Calu3 (cell line): Measurements from ENCODE around the gene SLC26A9. TPM values are rescaled to one million over a fixed set of nuclear protein-coding genes. Genes with fewer than 3 reads are reported as not detected.

Source experiments
- BruUV-seq: library from RNA; stranded (reverse); fragments of 400-500 nt; replicated peaks from 2 replicates; lab custom pipeline; 2021; lab: Mats Ljungman, UMichigan
- CTCF ChIA-PET: fragments of 300-600 bp; sonication (Branson Sonifier 250); formaldehyde crosslinking; loops from one replicate; lab custom pipeline; 2022; ENCODE audit warnings: antibody characterized with exemption; lab: Charles Lee
- DNase-seq: peaks from one replicate; pipeline ENCODE4 v3.0.0; 2022
- H3K27ac Mint-ChIP-seq: one replicate; pipeline ENCODE4 v1.8.0; 2022; ENCODE audit warnings: mixed read lengths; ENCODE audit not compliant: unreplicated experiment
- H3K27me3 Mint-ChIP-seq: one replicate; pipeline ENCODE4 v1.8.0; 2022; ENCODE audit warnings: mixed read lengths; ENCODE audit not compliant: unreplicated experiment
- H3K36me3 Mint-ChIP-seq: one replicate; pipeline ENCODE4 v1.8.0; 2022; ENCODE audit warnings: mild to moderate bottlenecking, moderate library complexity, mixed read lengths; ENCODE audit not compliant: insufficient read depth, unreplicated experiment
- H3K4me1 Mint-ChIP-seq: one replicate; pipeline ENCODE4 v1.8.0; 2022; ENCODE audit warnings: mild to moderate bottlenecking, low read depth, mixed read lengths; ENCODE audit not compliant: unreplicated experiment
- H3K4me3 Mint-ChIP-seq: one replicate; pipeline ENCODE4 v1.8.0; 2022; ENCODE audit warnings: mild to moderate bottlenecking, low read depth, moderate library complexity, mixed read lengths; ENCODE audit not compliant: unreplicated experiment
- H3K9me3 Mint-ChIP-seq: one replicate; pipeline ENCODE4 v1.8.0; 2022; ENCODE audit warnings: low read depth, mixed read lengths; ENCODE audit not compliant: unreplicated experiment
- intact Hi-C: fragments of 100-400 bp; cut with micrococcal nuclease; formaldehyde crosslinking; loops from one replicate; pipeline ENCODE4 v1.10.0; 2022; ENCODE audit not compliant: unreplicated experiment
- total RNA-seq: library from RNA; stranded (reverse); gene quantifications from 2 replicates; pipeline ENCODE4 v1.2.3, GENCODE V29; 2022
- TF ChIP-seq, protein P1 (sequence below): fragments of 200-600 bp; IDR thresholded peaks from one replicate; pipeline ENCODE4 v1.8.0; 2022; ENCODE audit warnings: antibody characterized with exemption; ENCODE audit not compliant: unreplicated experiment

Gene SLC26A9
- total RNA-seq, 1 experiment from 2014 or later = 7.6 TPM

GRCh38 chr1:205926213-205926612, 17.0 kb downstream of the SLC26A9 start:
- Mint-ChIP-seq H3K4me1 (no peaks in the 10 kb centered on the region), H3K36me3 (no peaks in the 10 kb centered on the region), H3K4me3 (no peak overlapping the region), H3K9me3 (no peaks in the 10 kb centered on the region), H3K27me3 (no peaks in the 10 kb centered on the region), H3K27ac (no peak overlapping the region)
- BruUV-seq = no TSS peak
- no peak for DNase-seq
- intact Hi-C loops = no loop called here
- TF ChIP-seq, protein P1, sequence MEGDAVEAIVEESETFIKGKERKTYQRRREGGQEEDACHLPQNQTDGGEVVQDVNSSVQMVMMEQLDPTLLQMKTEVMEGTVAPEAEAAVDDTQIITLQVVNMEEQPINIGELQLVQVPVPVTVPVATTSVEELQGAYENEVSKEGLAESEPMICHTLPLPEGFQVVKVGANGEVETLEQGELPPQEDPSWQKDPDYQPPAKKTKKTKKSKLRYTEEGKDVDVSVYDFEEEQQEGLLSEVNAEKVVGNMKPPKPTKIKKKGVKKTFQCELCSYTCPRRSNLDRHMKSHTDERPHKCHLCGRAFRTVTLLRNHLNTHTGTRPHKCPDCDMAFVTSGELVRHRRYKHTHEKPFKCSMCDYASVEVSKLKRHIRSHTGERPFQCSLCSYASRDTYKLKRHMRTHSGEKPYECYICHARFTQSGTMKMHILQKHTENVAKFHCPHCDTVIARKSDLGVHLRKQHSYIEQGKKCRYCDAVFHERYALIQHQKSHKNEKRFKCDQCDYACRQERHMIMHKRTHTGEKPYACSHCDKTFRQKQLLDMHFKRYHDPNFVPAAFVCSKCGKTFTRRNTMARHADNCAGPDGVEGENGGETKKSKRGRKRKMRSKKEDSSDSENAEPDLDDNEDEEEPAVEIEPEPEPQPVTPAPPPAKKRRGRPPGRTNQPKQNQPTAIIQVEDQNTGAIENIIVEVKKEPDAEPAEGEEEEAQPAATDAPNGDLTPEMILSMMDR = no peak
- CTCF ChIA-PET = interaction anchor here (1.0 kb wide), 1 partner anchor 51 kb away, joined by 3 read pairs; no protein-coding TSS in a partner anchor

DNA sequence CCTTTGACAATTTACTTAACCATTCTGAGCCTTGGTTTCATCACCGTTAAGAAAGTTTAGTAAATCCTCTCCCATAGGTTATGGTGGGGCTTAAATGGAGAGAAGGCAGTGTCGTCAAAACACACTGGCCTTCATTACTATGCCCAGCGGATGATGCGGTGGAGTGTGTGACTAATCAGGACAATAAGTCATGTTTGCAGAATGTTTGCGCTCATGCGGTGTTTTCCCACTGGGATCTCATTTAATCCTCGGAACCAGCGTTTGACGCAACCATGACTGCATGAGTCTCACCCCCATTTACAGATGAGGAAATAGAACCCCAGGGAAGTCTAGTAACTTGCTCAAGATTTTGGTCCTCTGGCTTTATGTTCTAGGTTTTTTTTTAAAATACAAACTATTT, 17.5 kb downstream of the SLC26A9 start:
- intact Hi-C loops = no loop called here
- Mint-ChIP-seq H3K27me3 (no peaks in the 10 kb centered on the region), H3K9me3 (no peaks in the 10 kb centered on the region), H3K36me3 (no peaks in the 10 kb centered on the region), H3K27ac (no peak overlapping the region), H3K4me3 (no peak overlapping the region), H3K4me1 (no peaks in the 10 kb centered on the region)
- BruUV-seq = no TSS peak
- TF ChIP-seq, protein P1 = no peak
- no peak for DNase-seq
- CTCF ChIA-PET = interaction anchor here (1.0 kb wide), 1 partner anchor 51 kb away, joined by 3 read pairs; no protein-coding TSS in a partner anchor

GRCh38 chr1:205924460-205924790, 18.8 kb downstream of the SLC26A9 start:
- Mint-ChIP-seq H3K4me3 (no peak overlapping the region), H3K27me3 (no peaks in the 10 kb centered on the region), H3K36me3 (no peaks in the 10 kb centered on the region), H3K27ac (no peak overlapping the region), H3K9me3 (no peaks in the 10 kb centered on the region), H3K4me1 (no peaks in the 10 kb centered on the region)
- intact Hi-C loops = no loop called here
- no peak for DNase-seq
- TF ChIP-seq, protein P1 = no peak
- no TSS peak for BruUV-seq
- CTCF ChIA-PET = interaction anchor here (2.2 kb wide), 1 partner anchor 53 kb away, joined by 11 read pairs; no protein-coding TSS in a partner anchor

- Mint-ChIP-seq H3K4me3 (no peak overlapping the region), H3K36me3 (no peaks in the 10 kb centered on the region), H3K9me3 (no peaks in the 10 kb centered on the region), H3K4me1 (no peaks in the 10 kb centered on the region), H3K27ac (no peak overlapping the region), H3K27me3 (no peaks in the 10 kb centered on the region)
- no TSS peak for BruUV-seq
- intact Hi-C loops = no loop called here
- CTCF ChIA-PET = interaction anchor here (1.1 to 2.2 kb wide), 2 partner anchors 9 to 54 kb away, joined by 5 to 11 read pairs; no protein-coding TSS in a partner anchor
- DNase-seq = no peak
- TF ChIP-seq, protein P1 = no peak
Observed at GRCh38 chr1:205923651-205924459, 19.4 kb downstream of the SLC26A9 start.
